ENCODE measurements around the gene CAVIN1. TPM values are rescaled to one million over a fixed set of nuclear protein-coding genes. Genes with fewer than 3 reads are reported as not detected.

CAVIN1 gene
- total and polyA plus RNA-seq, 11 donors: 140 to 318 (median 253) TPM

DNA sequence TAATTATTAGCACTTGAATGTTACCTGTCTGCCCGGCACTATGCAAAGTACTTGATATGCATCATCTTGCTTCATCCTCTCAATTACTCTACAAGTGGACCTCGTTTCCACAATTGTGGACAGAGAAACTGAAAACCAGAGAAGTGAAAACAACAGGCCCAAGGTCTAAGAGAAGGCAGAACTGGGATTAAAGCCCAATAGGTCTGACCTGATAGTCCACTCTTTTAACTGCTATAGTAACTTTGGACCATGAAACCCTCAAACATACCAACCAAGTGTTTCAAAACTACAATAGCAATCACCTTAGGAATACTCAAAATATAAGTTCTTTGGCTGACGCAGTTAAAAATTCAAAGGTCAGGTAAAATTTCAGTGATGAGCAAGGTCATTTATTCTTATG, 42.1 kb downstream of the CAVIN1 start:
- Histone ChIP-seq H3K27me3 (no peaks in the 10 kb centered on the region), H3K27ac (peak overlapping the region in 5 of 12 donors; percentile 27 to 76 (median 51)), H3K9me3 (no peaks in the 10 kb centered on the region), H3K4me1 (peaks cover 2 to 94% (median 38%) of the 10 kb centered on the region in 12 donors), H3K36me3 (peaks cover 0 to 38% (median 0%) of the 10 kb centered on the region in 9 donors), H3K4me3 (no peak overlapping the region)
- DNase-seq (no peak), ATAC-seq (no peak)
- 76 to 85% (median 82%) methylated on average over 3 of the region's 3 CpGs for WGBS, 4 donors
- TF ChIP-seq POLR2A (IDR thresholded peaks at IDR 0.05): no peak
- TF ChIP-seq, protein P1, sequence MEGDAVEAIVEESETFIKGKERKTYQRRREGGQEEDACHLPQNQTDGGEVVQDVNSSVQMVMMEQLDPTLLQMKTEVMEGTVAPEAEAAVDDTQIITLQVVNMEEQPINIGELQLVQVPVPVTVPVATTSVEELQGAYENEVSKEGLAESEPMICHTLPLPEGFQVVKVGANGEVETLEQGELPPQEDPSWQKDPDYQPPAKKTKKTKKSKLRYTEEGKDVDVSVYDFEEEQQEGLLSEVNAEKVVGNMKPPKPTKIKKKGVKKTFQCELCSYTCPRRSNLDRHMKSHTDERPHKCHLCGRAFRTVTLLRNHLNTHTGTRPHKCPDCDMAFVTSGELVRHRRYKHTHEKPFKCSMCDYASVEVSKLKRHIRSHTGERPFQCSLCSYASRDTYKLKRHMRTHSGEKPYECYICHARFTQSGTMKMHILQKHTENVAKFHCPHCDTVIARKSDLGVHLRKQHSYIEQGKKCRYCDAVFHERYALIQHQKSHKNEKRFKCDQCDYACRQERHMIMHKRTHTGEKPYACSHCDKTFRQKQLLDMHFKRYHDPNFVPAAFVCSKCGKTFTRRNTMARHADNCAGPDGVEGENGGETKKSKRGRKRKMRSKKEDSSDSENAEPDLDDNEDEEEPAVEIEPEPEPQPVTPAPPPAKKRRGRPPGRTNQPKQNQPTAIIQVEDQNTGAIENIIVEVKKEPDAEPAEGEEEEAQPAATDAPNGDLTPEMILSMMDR (IDR thresholded peaks at IDR 0.05): no peak
- intact Hi-C loops (cut with DNase I): no loop called here

DNA sequence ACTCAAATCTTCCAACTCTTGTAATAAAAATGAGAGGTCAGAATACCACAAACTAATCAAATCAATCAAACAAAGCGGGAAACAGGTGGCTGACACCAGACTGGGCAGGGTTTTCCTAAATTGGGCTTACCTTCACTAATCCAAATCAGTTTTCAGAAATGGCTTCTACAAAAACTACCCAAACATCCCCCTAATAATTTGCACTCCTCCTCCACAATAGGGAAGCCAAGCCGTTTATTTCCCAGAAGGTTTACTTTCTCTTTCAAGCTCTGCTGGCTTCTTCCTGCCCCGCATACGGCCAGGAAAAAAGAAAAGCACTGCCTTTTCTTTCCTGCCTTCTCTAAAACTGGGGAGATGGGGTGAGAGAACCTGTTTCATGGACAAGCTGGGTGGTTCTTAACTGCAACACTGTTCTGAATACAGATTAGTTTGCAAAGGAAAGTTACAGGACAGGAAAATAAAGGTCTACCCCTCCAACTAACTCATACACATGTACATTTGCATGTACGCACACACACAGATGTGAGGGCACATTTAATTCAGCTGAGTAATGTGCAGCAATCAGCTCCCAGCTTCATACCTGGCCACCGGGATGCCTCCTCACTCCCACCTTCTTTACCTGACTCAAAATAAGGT, 44.0 kb downstream of the CAVIN1 start:
- Histone ChIP-seq H3K4me3 (peak overlapping the region in 9 of 12 donors; percentile 12 to 46 (median 34)), H3K4me1 (peaks cover 0 to 86% (median 32%) of the 10 kb centered on the region in 12 donors), H3K27ac (peak overlapping the region in 11 of 12 donors; percentile 52 to 85 (median 65)), H3K27me3 (no peaks in the 10 kb centered on the region), H3K9me3 (no peaks in the 10 kb centered on the region), H3K36me3 (peaks cover 0 to 31% (median 0%) of the 10 kb centered on the region in 9 donors)
- no peak for DNase-seq
- WGBS, 4 donors: 8 to 13% (median 10%) methylated on average over 6 of the region's 6 CpGs
- ATAC-seq: peak; percentile 33 to 77 (median 46)
- TF ChIP-seq, protein P1 (IDR thresholded peaks at IDR 0.05): no peak
- no peak for TF ChIP-seq POLR2A (IDR thresholded peaks at IDR 0.05)
- intact Hi-C loops (cut with DNase I): no loop called here

DNA sequence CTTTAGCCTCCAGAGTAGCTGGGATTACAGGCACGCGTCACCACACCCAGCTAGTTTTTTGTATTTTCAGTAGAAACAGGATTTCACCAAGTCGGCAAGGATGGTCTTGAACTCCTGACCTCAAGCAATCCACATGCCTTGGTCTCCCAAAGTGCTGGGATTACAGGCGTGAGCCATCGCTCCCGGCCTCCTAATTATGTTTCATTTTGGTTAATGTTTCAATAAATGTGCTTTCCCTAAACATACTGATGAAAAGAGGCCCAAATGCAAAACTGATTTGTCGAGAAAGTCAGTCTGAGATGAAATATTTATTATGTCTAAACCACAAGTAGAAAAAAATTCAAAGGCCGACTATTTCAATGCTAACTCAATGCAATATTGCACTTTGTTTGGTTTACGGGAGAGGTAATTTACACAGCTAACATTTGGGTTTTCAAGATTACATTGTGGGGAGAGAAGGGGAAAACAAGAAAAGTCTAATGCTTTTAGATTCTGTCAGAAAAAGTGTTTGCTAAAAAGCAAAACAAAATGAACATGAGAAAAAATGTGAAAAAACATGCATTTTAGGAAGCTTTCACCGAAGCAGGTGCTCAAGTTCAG, 44.6 kb downstream of the CAVIN1 start:
- peak overlapping the region in 8 of 12 donors; percentile 22 to 46 (median 36) for H3K4me3 ChIP-seq
- no peaks in the 10 kb centered on the region for H3K27me3 ChIP-seq
- intact Hi-C loops (cut with DNase I): no loop called here
- ATAC-seq (no peak), DNase-seq (no peak)
- WGBS, 4 donors: 64 to 74% (median 65%) methylated on average over 10 of the region's 10 CpGs
- H3K4me1 ChIP-seq: peaks cover 0 to 81% (median 36%) of the 10 kb centered on the region in 12 donors
- no peak for TF ChIP-seq POLR2A (IDR thresholded peaks at IDR 0.05)
- TF ChIP-seq, protein P1 (IDR thresholded peaks at IDR 0.05): no peak
- peaks cover 0 to 31% (median 2%) of the 10 kb centered on the region in 9 donors for H3K36me3 ChIP-seq
- H3K9me3 ChIP-seq: no peaks in the 10 kb centered on the region
- peak overlapping the region in 11 of 12 donors; percentile 52 to 85 (median 65) for H3K27ac ChIP-seq

DNA sequence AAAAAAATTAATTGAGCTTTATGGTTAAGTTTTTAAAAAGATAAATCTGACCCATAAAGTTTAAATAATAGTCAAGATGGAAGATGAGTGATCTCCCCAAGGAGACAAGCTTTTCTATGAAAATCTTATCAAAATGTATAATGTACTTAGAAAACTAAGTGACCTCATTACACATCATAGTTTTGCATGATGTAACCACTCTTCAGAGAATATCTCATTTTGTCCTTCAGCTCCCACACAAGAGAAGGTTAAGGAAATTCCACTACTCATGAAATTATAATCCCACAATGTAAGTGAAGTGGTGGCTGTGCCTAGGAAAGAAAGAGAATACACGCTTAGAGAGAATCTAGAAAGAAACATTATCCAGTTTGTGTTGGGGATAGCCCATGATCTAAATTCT, 49.2 kb downstream of the CAVIN1 start:
- ATAC-seq (no peak), DNase-seq (no peak)
- Histone ChIP-seq H3K27ac (no peak overlapping the region), H3K27me3 (no peaks in the 10 kb centered on the region), H3K4me3 (no peak overlapping the region), H3K9me3 (peaks cover 0 to 5% (median 0%) of the 10 kb centered on the region in 12 donors), H3K36me3 (peaks cover 0 to 49% (median 13%) of the 10 kb centered on the region in 9 donors), H3K4me1 (peaks cover 0 to 43% (median 22%) of the 10 kb centered on the region in 12 donors)
- intact Hi-C loops (cut with DNase I): no loop called here
- 91 to 96% (median 95%) methylated on average over 1 of the region's 1 CpG for WGBS, 4 donors
- TF ChIP-seq, protein P1 (IDR thresholded peaks at IDR 0.05): no peak
- TF ChIP-seq POLR2A (IDR thresholded peaks at IDR 0.05): no peak

All from heart left ventricle (tissue), 16 donors.